ENCODE results near the gene RNF213. TPM values are rescaled to one million over a fixed set of nuclear protein-coding genes. Genes with fewer than 3 reads are reported as not detected.
A peak's percentile ranks its signal among the peaks of the same experiment; 100 is the strongest.

Gene RNF213
- total and polyA plus RNA-seq, 2 of the 8 experiments (the other 6 are each of a cell fraction or from before 2014, with no cell fraction given) = 33.8 to 62.8 TPM

DNA sequence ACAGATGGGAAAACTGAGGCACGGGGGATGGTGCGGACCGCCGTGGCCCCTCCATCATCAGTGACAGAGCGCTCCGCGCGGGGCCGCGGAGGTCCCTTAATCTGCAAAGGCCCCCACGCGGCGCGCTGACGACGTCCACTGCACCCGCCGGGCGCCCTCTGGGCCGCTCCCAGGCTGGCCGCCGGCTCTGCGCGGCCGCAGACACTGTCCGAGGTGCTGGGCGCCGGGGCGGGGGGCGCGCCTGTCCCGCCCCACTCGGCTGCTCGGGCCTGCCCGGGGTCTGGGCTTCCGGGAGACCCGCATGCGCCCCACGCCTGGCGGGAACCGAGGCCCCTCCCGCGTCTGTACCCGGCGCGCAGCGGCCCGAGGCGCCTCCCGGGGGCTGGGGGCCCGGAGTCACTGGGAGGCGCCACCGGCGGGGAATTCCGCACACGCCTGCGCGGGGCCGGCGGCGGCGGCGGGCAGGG is 550 bp upstream of the RNF213 start:
- ChIA-PET POLR2A (ENCODE audit: partially characterized antibody) (interaction anchor here (0.8 to 4.9 kb wide), 6 partner anchors 11 to 159 kb away, joined by 3 to 63 read pairs (median 8); partner anchors contain the start of gene GAA), CTCF (ENCODE audit: partially characterized antibody) (interaction anchor here (0.6 kb wide), 1 partner anchor 1720 kb away, joined by 3 read pairs; no protein-coding TSS in a partner anchor)
- no peak for FAIRE-seq

More for the DNA sequence above, 550 bp upstream of the RNF213 start:
- no peaks in the 10 kb centered on the region for H3K9me3 ChIP-seq (ENCODE audit: insufficient read depth in 2 of 2, low read depth in 1 of 2, low read length in 1 of 2)
- peak overlapping the region; percentile 54 to 68 for H3K4me2 ChIP-seq (ENCODE audit: insufficient read depth in 1 of 2, low read depth in 2 of 2, low read length in 2 of 2)
- H4K20me1 ChIP-seq (replicated peaks in 1 of 2; ENCODE audit: control insufficient read depth in 1 of 2, insufficient read depth in 2 of 2, low read length in 2 of 2) = no peaks in the 10 kb centered on the region
- H2BK15ac ChIP-seq (ENCODE audit: low read length) = no peak overlapping the region
- H4K8ac ChIP-seq (ENCODE audit: extremely low read depth, insufficient read depth, low read length) = peak overlapping the region; percentile 11; the same call in 1 of the 2 replicates
- H3K56ac ChIP-seq (replicated peaks; ENCODE audit: insufficient read length, low read depth, low read length) = no peak overlapping the region
- H3K27me3 ChIP-seq (replicated peaks in 1 of 4; ENCODE audit: control insufficient read depth in 3 of 4, extremely low read depth in 1 of 4, insufficient read depth in 3 of 4, low read length in 3 of 4) = no peaks in the 10 kb centered on the region
- no peak overlapping the region for H2AK5ac ChIP-seq (ENCODE audit: low read depth, low read length)
- H3K4ac ChIP-seq (replicated peaks; ENCODE audit: insufficient read length, low read depth, low read length) = no peak overlapping the region
- H3K4me3 ChIP-seq (ENCODE audit: extremely low read depth in 1 of 4, insufficient read depth in 2 of 4, low read depth in 3 of 4, low read length in 4 of 4) = peak overlapping the region; percentile 23 to 55 (median 42)
- no peaks in the 10 kb centered on the region; the same call in 1 of the 2 replicates for H3K23me2 ChIP-seq (ENCODE audit: low read depth, low read length)
- peak overlapping the region; percentile 65 for H4K91ac ChIP-seq (replicated peaks; ENCODE audit: insufficient read length, low read length)
- no peak overlapping the region for H2BK120ac ChIP-seq (replicated peaks; ENCODE audit: low read depth, low read length)
- peak in 1 of 2 experiments; percentile 81 for DNase-seq (ENCODE audit: low read depth in 1 of 2, low spot score in 2 of 2)
- H3K36me3 ChIP-seq (ENCODE audit: control insufficient read depth in 2 of 4, insufficient read depth in 4 of 4, low read length in 3 of 4) = no peaks in the 10 kb centered on the region; a peak in 1 of 8 replicates
- no peak overlapping the region for H3K18ac ChIP-seq (ENCODE audit: extremely low read depth, low read length)
- no peak overlapping the region for H2BK5ac ChIP-seq (ENCODE audit: low read depth, low read length)
- H2AFZ ChIP-seq (ENCODE audit: low read length) = no peak overlapping the region
- H4K5ac ChIP-seq (ENCODE audit: insufficient read length, low read depth, low read length) = no peak overlapping the region
- no peak overlapping the region for H3K9ac ChIP-seq (replicated peaks in 1 of 4; ENCODE audit: extremely low read depth in 1 of 4, low read depth in 3 of 4, low read length in 3 of 4)
- TF ChIP-seq KDM4A (IDR thresholded peaks at IDR 0.05; ENCODE audit: low read depth, low read length, severe bottlenecking) (peak; percentile 35), BACH1 (IDR thresholded peaks at IDR 0.05; ENCODE audit: low read length) (no peak), SIN3A (conservative IDR thresholded peaks at IDR 0.05 in 1 of 2, IDR thresholded peaks at IDR 0.05 in 1 of 2; ENCODE audit: low read depth in 1 of 2, low read length in 2 of 2) (peak; percentile 19 to 38; a peak in 1 of 4 replicates), POLR2AphosphoS5 (IDR thresholded peaks at IDR 0.05; ENCODE audit: low read depth, low read length) (no peak), PHF8 (conservative IDR thresholded peaks at IDR 0.05; ENCODE audit: low read depth, low read length) (peak; percentile 13; the same call in 1 of the 2 replicates), RBBP5 (IDR thresholded peaks at IDR 0.05; ENCODE audit: borderline replicate concordance, low read depth, low read length) (0 out of 2 replicates have a peak, but pooled peaks have one; percentile 38)
- TF ChIP-seq, protein P1, sequence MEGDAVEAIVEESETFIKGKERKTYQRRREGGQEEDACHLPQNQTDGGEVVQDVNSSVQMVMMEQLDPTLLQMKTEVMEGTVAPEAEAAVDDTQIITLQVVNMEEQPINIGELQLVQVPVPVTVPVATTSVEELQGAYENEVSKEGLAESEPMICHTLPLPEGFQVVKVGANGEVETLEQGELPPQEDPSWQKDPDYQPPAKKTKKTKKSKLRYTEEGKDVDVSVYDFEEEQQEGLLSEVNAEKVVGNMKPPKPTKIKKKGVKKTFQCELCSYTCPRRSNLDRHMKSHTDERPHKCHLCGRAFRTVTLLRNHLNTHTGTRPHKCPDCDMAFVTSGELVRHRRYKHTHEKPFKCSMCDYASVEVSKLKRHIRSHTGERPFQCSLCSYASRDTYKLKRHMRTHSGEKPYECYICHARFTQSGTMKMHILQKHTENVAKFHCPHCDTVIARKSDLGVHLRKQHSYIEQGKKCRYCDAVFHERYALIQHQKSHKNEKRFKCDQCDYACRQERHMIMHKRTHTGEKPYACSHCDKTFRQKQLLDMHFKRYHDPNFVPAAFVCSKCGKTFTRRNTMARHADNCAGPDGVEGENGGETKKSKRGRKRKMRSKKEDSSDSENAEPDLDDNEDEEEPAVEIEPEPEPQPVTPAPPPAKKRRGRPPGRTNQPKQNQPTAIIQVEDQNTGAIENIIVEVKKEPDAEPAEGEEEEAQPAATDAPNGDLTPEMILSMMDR (IDR thresholded peaks at IDR 0.05; ENCODE audit: control extremely low read depth in 1 of 3, insufficient read depth in 1 of 3, low read depth in 1 of 3, low read length in 3 of 3) = no peak
- H3K23ac ChIP-seq (ENCODE audit: insufficient read length) = no peak overlapping the region
- no peak overlapping the region for H2BK20ac ChIP-seq (ENCODE audit: low read length)
- no peak overlapping the region for H2BK12ac ChIP-seq (ENCODE audit: low read depth, low read length)
- no peak overlapping the region for H3K14ac ChIP-seq (ENCODE audit: insufficient read length)
- WGBS, 2 experiments (ENCODE audit: extremely low coverage in 1 of 2, insufficient coverage in 1 of 2, insufficient read length in 1 of 2, insufficient replicate concordance in 2 of 2, low coverage in 1 of 2, low lambda C conversion rate in 2 of 2, missing lambda C conversion rate in 1 of 2) = 3% methylated on average over 39 of the region's 63 CpGs; no CpG with 5 or more reads in 1 of the 2 experiments
- H3K79me1 ChIP-seq (ENCODE audit: low read depth, low read length) = 0 out of 2 replicates have a peak, but pooled peaks cover 3% of the 10 kb centered on the region
- H3K4me1 ChIP-seq (replicated peaks in 1 of 4; ENCODE audit: control insufficient read depth in 3 of 4, insufficient read depth in 4 of 4, low read length in 3 of 4) = peaks cover 14 to 28% (median 22%) of the 10 kb centered on the region in 4 experiments
- peaks cover 0 to 10% of the 10 kb centered on the region in 2 experiments; a peak in 2 of 4 replicates for H3K79me2 ChIP-seq (ENCODE audit: control insufficient read depth in 1 of 2, insufficient read depth in 2 of 2, low read length in 2 of 2)
- no peak overlapping the region; the same call in 1 of the 2 replicates for H3K27ac ChIP-seq (ENCODE audit: low read depth, low read length)

Data from H1 (cell line).